Mesenchymal stem cell (in vitro differentiated cells and primary cell): Measurements from ENCODE around the gene ZNHIT1.
A peak's percentile ranks its signal among the peaks of the same experiment; 100 is the strongest.

Experiments
- DNase-seq: peaks from one replicate; pipeline ENCODE4 v3.0.0-alpha.2; 2013
- H2AFZ ChIP-seq: one replicate; pipeline ENCODE4 v1.6.1; 2013; ENCODE audit warnings: low read depth, mild to moderate bottlenecking, control low read depth, inconsistent platforms, low read length, moderate library complexity
- H2AK5ac ChIP-seq: 2 replicates; pipeline ENCODE4 v1.6.1; 2013; ENCODE audit warnings: low read length, moderate library complexity, mild to moderate bottlenecking, inconsistent platforms; ENCODE audit not compliant: severe bottlenecking
- H2BK120ac ChIP-seq: one replicate; pipeline ENCODE4 v1.6.1; 2013; ENCODE audit warnings: low read depth, mild to moderate bottlenecking, inconsistent platforms, low read length, moderate library complexity
- H2BK12ac ChIP-seq, 2 experiments: one replicate each; pipeline ENCODE4 v1.6.1; 2013; ENCODE audit warnings: inconsistent platforms in 2 of 2, low read length in 2 of 2, mild to moderate bottlenecking in 2 of 2, moderate library complexity in 2 of 2, control low read depth in 1 of 2
- H2BK15ac ChIP-seq: one replicate; pipeline ENCODE4 v1.6.1; 2013; ENCODE audit warnings: mild to moderate bottlenecking, low read depth, inconsistent platforms; ENCODE audit not compliant: poor library complexity, severe bottlenecking
- H2BK5ac ChIP-seq: 2 replicates; pipeline ENCODE4 v1.6.1; 2013; ENCODE audit warnings: low read depth, mild to moderate bottlenecking, low read length, control low read depth, inconsistent platforms; ENCODE audit not compliant: poor library complexity, severe bottlenecking
- H3K14ac ChIP-seq, 2 experiments: one replicate each; pipeline ENCODE4 v1.6.1; 2013; ENCODE audit warnings: inconsistent platforms in 2 of 2, low read length in 2 of 2, control low read depth in 1 of 2, mild to moderate bottlenecking in 1 of 2, moderate library complexity in 1 of 2
- H3K18ac ChIP-seq, 2 experiments: one replicate each; pipeline ENCODE4 v1.6.1; 2013; ENCODE audit warnings: inconsistent platforms in 2 of 2, low read length in 2 of 2, control low read depth in 1 of 2, low read depth in 1 of 2, mild to moderate bottlenecking in 1 of 2
- H3K23ac ChIP-seq, 2 experiments: one replicate each; pipeline ENCODE4 v1.6.1; 2013; ENCODE audit warnings: inconsistent platforms in 2 of 2, low read length in 2 of 2, mild to moderate bottlenecking in 2 of 2, moderate library complexity in 2 of 2, control low read depth in 1 of 2
- H3K27ac ChIP-seq: 2 replicates; pipeline ENCODE4 v1.5.1; 2013; ENCODE audit warnings: mild to moderate bottlenecking, moderate library complexity, low read length, control low read depth, inconsistent platforms; ENCODE audit not compliant: poor library complexity, severe bottlenecking
- H3K27me3 ChIP-seq, 2 experiments: 2 replicates each; pipeline versions ENCODE4 v1.6.1 to v1.7.0; 2013; ENCODE audit warnings: low read length in 2 of 2, mild to moderate bottlenecking in 2 of 2, moderate library complexity in 2 of 2, control low read depth in 1 of 2, inconsistent platforms in 1 of 2; ENCODE audit not compliant: control insufficient read depth in 1 of 2, insufficient read depth in 1 of 2
- H3K36me3 ChIP-seq, 2 experiments: 2 replicates each; pipeline versions ENCODE4 v1.6.1 to v1.7.0; 2013; ENCODE audit warnings: low read length in 2 of 2, control low read depth in 1 of 2, inconsistent platforms in 1 of 2, low read depth in 1 of 2, mild to moderate bottlenecking in 1 of 2; ENCODE audit not compliant: insufficient read depth in 2 of 2, control insufficient read depth in 1 of 2
- H3K4ac ChIP-seq, 2 experiments: one replicate each; pipeline ENCODE4 v1.6.1; 2013; ENCODE audit warnings: inconsistent platforms in 2 of 2, low read length in 2 of 2, mild to moderate bottlenecking in 2 of 2, moderate library complexity in 2 of 2, control low read depth in 1 of 2, low read depth in 1 of 2
- H3K4me1 ChIP-seq: 2 replicates; pipeline ENCODE4 v1.6.1; 2013; ENCODE audit warnings: low read depth, low read length, control low read depth; ENCODE audit not compliant: control insufficient read depth, insufficient read depth
- H3K4me2 ChIP-seq: 2 replicates; pipeline ENCODE4 v1.6.1; 2013; ENCODE audit warnings: low read length, mild to moderate bottlenecking, inconsistent platforms; ENCODE audit not compliant: poor library complexity, severe bottlenecking
- H3K4me3 ChIP-seq, 2 experiments: 2 replicates each; pipeline versions ENCODE4 v1.5.1 to v1.7.0; 2013; ENCODE audit warnings: low read length in 2 of 2, mild to moderate bottlenecking in 2 of 2, control low read depth in 1 of 2, low read depth in 1 of 2; ENCODE audit not compliant: insufficient read depth in 1 of 2
- H3K79me1 ChIP-seq: replicated peaks from 2 replicates; pipeline ENCODE4 v1.6.1; 2013; ENCODE audit warnings: mild to moderate bottlenecking, control low read depth, low read length, inconsistent platforms; ENCODE audit not compliant: poor library complexity, severe bottlenecking
- H3K9ac ChIP-seq: 2 replicates; pipeline ENCODE4 v1.7.0; 2013; ENCODE audit warnings: mild to moderate bottlenecking, low read length, moderate library complexity
- H3K9me3 ChIP-seq: 2 replicates; pipeline ENCODE4 v1.7.0; 2013; ENCODE audit warnings: mild to moderate bottlenecking, low read length; ENCODE audit not compliant: control insufficient read depth
- H4K8ac ChIP-seq: one replicate; pipeline ENCODE4 v1.6.1; 2013; ENCODE audit warnings: inconsistent platforms, mild to moderate bottlenecking, low read length, moderate library complexity
- H4K91ac ChIP-seq: one replicate; pipeline ENCODE4 v1.6.1; 2013; ENCODE audit warnings: mild to moderate bottlenecking, low read length, inconsistent platforms
- WGBS: methylation state at CpG from one replicate; pipeline ENCODE4 v1.1.7; 2013; ENCODE audit warnings: mixed read lengths; 5-methylcytosine and 5-hydroxymethylcytosine counted together

Gene ZNHIT1

DNA sequence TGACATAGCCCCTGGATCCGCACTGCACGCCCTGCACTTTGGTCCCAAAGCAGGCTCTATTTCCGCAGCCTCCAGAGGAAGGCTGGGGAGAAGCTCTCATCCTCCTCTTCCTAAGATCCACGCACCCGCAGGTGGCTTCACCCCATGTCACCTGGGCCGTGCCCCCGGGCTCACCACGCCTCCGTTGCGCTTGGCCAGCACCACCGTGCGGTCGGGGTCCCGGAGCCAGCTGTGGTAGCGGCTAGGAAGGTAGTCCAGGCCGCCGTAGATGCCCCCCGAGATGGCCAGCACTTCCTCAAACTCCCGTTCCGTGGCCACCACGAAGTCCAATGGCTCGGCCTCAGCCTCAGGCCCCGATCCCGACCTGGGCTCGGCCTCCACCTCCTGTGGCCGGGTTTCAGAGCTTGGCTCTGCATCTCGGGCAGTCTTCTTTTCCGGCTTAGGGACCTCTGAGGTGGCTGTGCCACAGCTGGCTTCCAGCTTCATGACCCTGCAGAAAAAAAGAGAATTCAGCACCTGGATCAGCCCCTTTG, 43.6 kb upstream of the ZNHIT1 start:
- no peak overlapping the region for H3K4me2 ChIP-seq

GRCh38 chr7:101175664-101176063, 42.3 kb upstream of the ZNHIT1 start:
- no peak overlapping the region for H2BK120ac ChIP-seq

More for the DNA sequence above, 43.6 kb upstream of the ZNHIT1 start:
- Histone ChIP-seq H3K18ac (no peak overlapping the region), H3K9ac (no peak overlapping the region), H3K4ac (no peak overlapping the region), H4K8ac (no peak overlapping the region), H3K27me3 (peaks cover 92 to 95% of the 10 kb centered on the region in 2 experiments), H3K79me1 (no peaks in the 10 kb centered on the region), H3K27ac (no peak overlapping the region), H3K36me3 (no peaks in the 10 kb centered on the region), H3K4me1 (peaks cover 31% of the 10 kb centered on the region), H2BK12ac (no peak overlapping the region), H2BK120ac (no peak overlapping the region), H2AFZ (no peak overlapping the region), H3K4me3 (no peak overlapping the region), H2BK15ac (no peak overlapping the region), H2BK5ac (no peak overlapping the region), H3K9me3 (no peaks in the 10 kb centered on the region), H3K14ac (no peak overlapping the region), H3K23ac (no peak overlapping the region), H2AK5ac (no peak overlapping the region), H4K91ac (no peak overlapping the region)
- WGBS: 5% methylated on average over 27 of the region's 28 CpGs
- no peak for DNase-seq

DNA sequence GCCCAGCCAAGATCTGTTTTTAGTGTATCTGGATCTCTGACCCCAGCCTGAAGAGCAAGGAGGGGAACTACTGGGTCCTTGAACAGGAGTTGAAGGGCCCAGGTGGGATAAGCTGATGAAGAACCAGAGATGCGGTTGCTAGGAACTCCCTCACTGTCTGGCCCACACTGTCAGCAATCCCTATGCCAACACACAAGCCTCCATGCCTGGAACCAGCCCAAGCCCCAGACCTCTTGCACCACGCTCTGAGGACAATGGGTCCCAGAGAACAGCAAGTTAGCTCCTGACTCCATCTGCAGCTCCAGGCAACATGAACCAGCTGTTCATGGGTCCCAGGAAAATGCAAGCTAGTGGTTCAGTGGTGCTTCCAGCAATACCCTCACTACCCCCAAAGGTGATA, 40.3 kb upstream of the ZNHIT1 start:
- DNase-seq: no peak
- no peak overlapping the region for H3K14ac ChIP-seq
- no peak overlapping the region for H2AFZ ChIP-seq
- H4K8ac ChIP-seq: no peak overlapping the region
- H3K9me3 ChIP-seq: no peaks in the 10 kb centered on the region
- no peak overlapping the region for H3K23ac ChIP-seq
- no peak overlapping the region for H3K4me3 ChIP-seq
- no peak overlapping the region for H2BK120ac ChIP-seq
- H3K4ac ChIP-seq: no peak overlapping the region
- H2AK5ac ChIP-seq: no peak overlapping the region
- no peak overlapping the region for H2BK5ac ChIP-seq
- no peaks in the 10 kb centered on the region for H3K79me1 ChIP-seq
- H3K27me3 ChIP-seq: peaks cover 83 to 86% of the 10 kb centered on the region in 2 experiments
- H3K9ac ChIP-seq: no peak overlapping the region
- H3K27ac ChIP-seq: no peak overlapping the region
- 92% methylated on average over 2 of the region's 2 CpGs for WGBS
- H3K18ac ChIP-seq: no peak overlapping the region
- H2BK12ac ChIP-seq: no peak overlapping the region
- H3K4me2 ChIP-seq: no peak overlapping the region
- H2BK15ac ChIP-seq: no peak overlapping the region
- H3K36me3 ChIP-seq: peaks cover 0 to 4% of the 10 kb centered on the region in 2 experiments
- H3K4me1 ChIP-seq: peaks cover 24% of the 10 kb centered on the region
- H4K91ac ChIP-seq: no peak overlapping the region

More at GRCh38 chr7:101175664-101176063, 42.3 kb upstream of the ZNHIT1 start:
- peaks cover 0 to 4% of the 10 kb centered on the region in 2 experiments for H3K36me3 ChIP-seq
- H2BK5ac ChIP-seq: no peak overlapping the region
- H3K79me1 ChIP-seq: no peaks in the 10 kb centered on the region
- peaks cover 33% of the 10 kb centered on the region for H3K4me1 ChIP-seq
- peaks cover 89 to 94% of the 10 kb centered on the region in 2 experiments for H3K27me3 ChIP-seq
- H2BK12ac ChIP-seq: no peak overlapping the region
- H3K9ac ChIP-seq: no peak overlapping the region
- DNase-seq: no peak
- H3K27ac ChIP-seq: no peak overlapping the region
- H3K4me2 ChIP-seq: no peak overlapping the region
- no peak overlapping the region for H2AK5ac ChIP-seq
- no peak overlapping the region for H3K4me3 ChIP-seq
- no peak overlapping the region for H3K23ac ChIP-seq
- H4K91ac ChIP-seq: no peak overlapping the region
- no peak overlapping the region for H4K8ac ChIP-seq
- H3K18ac ChIP-seq: no peak overlapping the region
- WGBS: 42% methylated on average over 3 of the region's 3 CpGs
- H3K4ac ChIP-seq: no peak overlapping the region
- no peak overlapping the region for H3K14ac ChIP-seq
- no peaks in the 10 kb centered on the region for H3K9me3 ChIP-seq
- H2BK15ac ChIP-seq: no peak overlapping the region
- H2AFZ ChIP-seq: no peak overlapping the region

DNA sequence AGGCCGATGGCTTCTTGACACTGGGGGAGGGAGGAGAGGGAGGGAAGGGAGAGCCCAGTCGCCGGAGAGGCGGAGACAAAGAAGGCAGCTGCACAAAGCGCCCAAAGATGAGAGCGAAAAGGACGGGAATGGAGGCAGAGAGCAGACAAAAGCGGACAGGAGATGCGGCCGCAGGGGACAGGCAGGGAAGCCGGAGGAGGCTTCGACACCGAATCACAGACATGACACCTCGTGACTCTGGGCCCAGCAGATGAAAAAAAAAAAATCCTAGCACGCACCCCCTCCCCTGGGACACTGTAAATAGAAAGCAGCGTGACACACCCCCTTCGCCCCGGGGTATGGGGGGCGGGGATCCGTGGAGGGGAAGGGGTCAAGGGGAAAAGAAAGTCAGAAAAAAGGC, 38.8 kb upstream of the ZNHIT1 start:
- no peak overlapping the region for H2AFZ ChIP-seq

More for the DNA sequence above, 38.8 kb upstream of the ZNHIT1 start:
- Histone ChIP-seq H3K4me2 (peak overlapping the region; percentile 44), H2BK15ac (no peak overlapping the region), H4K91ac (no peak overlapping the region), H3K36me3 (peaks cover 0 to 4% of the 10 kb centered on the region in 2 experiments), H4K8ac (no peak overlapping the region), H2BK12ac (no peak overlapping the region), H3K9me3 (no peaks in the 10 kb centered on the region), H2BK120ac (no peak overlapping the region), H2AK5ac (no peak overlapping the region), H3K4me3 (no peak overlapping the region), H3K4me1 (peaks cover 16% of the 10 kb centered on the region), H3K79me1 (no peaks in the 10 kb centered on the region), H3K23ac (no peak overlapping the region), H2BK5ac (no peak overlapping the region), H3K27me3 (peaks cover 68 to 71% of the 10 kb centered on the region in 2 experiments), H3K27ac (no peak overlapping the region), H3K4ac (no peak overlapping the region), H3K18ac (no peak overlapping the region), H3K9ac (no peak overlapping the region), H3K14ac (no peak overlapping the region)
- DNase-seq: no peak
- WGBS: 3% methylated on average over 15 of the region's 20 CpGs
